GM19043 (cell line): Measurements from ENCODE around the gene LRRC26.

Source experiments
- ATAC-seq: cut with Tn5 transposase; IDR thresholded peaks from one replicate; pipeline ENCODE4 v1.9.1; 2021; ENCODE audit warnings: low read depth; ENCODE audit not compliant: unreplicated experiment

The LRRC26 gene

GRCh38 chr9:137168904-137169856 lies 671 bp downstream of the LRRC26 start:
- no peak for ATAC-seq

- ATAC-seq = no peak
Measured at GRCh38 chr9:137168573-137168903, 1.3 kb downstream of the LRRC26 start.

DNA sequence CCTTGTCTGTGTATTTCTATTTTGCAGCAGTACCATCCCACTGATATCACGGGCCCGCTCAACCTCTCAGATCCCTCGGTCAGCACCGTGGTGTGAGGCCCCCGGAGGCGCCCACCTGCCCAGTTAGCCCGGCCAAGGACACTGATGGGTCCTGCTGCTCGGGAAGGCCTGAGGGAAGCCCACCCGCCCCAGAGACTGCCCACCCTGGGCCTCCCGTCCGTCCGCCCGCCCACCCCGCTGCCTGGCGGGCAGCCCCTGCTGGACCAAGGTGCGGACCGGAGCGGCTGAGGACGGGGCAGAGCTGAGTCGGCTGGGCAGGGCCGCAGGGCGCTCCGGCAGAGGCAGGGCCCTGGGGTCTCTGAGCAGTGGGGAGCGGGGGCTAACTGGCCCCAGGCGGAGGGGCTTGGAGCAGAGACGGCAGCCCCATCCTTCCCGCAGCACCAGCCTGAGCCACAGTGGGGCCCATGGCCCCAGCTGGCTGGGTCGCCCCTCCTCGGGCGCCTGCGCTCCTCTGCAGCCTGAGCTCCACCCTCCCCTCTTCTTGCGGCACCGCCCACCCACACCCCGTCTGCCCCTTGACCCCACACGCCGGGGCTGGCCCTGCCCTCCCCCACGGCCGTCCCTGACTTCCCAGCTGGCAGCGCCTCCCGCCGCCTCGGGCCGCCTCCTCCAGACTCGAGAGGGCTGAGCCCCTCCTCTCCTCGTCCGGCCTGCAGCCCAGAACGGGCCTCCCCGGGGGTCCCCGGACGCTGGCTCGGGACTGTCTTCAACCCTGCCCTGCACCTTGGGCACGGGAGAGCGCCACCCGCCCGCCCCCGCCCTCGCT lies 1.9 kb downstream of the LRRC26 start:
- no peak for ATAC-seq

- ATAC-seq = no peak
Measured at GRCh38 chr9:137167277-137167746, 2.5 kb downstream of the LRRC26 start.

- ATAC-seq = no peak
Measured at GRCh38 chr9:137166380-137167229, 3.2 kb downstream of the LRRC26 start.

GRCh38 chr9:137165250-137165836 lies 4.5 kb downstream of the LRRC26 start:
- no peak for ATAC-seq

DNA sequence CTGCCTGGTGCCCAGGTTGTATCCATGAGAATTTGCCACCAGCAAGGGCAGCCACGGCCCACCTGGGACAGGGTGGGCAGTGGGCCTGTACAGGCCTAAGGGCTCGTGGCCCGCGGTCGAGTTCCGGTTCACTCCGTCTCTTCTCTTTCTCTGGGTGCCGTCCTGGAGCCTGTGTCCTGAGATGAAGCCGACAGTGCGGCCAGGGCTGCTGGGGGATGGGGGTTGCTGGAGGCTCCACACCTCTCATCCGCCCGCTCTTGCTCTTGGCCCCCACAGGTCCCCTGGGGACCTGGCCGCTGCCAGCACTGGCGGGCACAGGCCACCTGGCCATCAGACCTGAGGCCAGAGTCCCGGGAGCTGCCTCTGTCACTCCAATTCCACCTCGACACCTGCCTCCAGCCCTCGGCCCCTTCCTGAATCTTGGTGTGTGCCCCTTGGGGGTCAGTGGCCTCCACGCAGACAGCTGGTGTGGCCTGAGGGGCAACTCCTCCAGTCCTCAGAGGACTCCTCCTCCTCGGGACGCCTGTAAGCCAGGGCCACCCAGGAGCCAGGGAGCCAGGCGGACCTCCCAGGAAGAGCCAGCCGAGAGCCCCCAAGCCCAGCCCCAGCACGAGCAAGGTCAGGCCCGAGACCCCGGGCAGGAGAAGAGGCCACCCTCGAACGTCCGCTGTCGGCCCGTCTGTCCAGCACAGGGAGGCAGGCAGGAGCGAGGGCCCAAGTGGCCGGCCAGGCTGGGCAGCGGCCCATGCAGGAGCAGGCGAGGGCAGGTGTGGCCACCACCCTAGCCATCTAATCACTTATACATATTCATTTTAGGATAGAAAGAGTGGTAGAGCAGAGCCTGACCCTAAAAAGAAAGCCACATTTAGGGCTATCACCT lies 5.2 kb downstream of the LRRC26 start:
- ATAC-seq = no peak

DNA sequence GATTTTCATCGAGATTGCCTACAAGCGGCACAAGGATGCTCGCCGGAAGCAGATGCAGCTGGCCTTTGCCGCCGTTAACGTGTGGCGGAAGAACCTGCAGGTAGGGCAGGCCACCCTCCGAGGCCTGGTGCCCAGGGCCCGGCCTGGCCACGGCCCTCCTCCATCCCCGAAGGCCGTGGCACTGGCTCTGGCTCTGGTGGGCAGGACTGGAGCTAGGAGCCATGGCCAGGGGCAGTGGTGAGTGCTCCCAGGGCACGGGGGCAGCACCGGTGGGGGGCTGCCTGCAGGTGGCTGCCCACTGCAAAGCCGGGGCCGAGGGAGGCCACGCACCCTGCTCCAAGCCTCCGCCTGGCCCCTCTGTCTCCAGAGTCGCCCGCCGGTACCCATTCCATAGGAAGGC lies 6.0 kb downstream of the LRRC26 start:
- no peak for ATAC-seq

DNA sequence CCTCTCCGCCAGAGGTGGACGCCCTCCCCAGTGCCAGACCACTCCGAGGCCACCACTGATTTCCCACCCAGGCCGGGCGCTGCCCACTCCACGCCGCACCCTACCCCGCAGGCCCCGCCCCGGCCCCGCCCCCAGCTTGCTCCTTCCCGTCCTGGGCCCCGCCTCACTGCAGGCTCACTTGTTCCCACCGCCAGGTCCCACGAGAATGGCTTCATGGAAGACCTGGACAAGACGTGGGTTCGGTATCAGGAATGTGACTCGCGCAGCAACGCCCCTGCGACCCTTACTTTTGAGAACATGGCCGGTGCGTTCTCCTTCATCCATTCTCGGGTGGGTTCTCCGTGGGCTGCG lies 6.5 kb downstream of the LRRC26 start:
- ATAC-seq = no peak

DNA sequence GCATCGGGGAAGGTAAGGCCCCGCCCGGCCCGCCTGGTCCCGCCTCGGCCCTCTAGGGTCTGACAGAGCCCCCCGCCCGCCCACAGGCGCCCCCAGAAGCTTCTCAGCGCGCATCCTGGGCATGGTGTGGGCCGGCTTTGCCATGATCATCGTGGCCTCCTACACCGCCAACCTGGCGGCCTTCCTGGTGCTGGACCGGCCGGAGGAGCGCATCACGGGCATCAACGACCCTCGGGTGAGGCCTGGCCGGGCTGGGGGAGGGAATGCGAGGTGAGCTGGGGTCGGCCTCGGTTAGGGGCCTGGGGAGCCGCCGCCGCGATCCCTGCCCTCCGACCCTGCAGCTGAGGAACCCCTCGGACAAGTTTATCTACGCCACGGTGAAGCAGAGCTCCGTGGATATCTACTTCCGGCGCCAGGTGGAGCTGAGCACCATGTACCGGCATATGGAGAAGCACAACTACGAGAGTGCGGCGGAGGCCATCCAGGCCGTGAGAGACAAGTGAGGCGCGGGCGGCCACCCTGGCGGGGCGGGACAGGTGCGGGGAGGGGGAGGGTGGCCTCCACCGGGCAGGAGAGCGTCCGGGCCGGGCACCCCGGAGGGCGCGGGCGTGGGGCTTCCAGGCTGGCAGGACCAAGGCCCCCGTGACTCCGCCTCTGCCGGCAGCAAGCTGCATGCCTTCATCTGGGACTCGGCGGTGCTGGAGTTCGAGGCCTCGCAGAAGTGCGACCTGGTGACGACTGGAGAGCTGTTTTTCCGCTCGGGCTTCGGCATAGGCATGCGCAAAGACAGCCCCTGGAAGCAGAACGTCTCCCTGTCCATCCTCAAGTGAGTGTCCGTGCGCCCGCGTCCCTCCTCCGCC lies 7.1 kb downstream of the LRRC26 start:
- ATAC-seq = no peak

DNA sequence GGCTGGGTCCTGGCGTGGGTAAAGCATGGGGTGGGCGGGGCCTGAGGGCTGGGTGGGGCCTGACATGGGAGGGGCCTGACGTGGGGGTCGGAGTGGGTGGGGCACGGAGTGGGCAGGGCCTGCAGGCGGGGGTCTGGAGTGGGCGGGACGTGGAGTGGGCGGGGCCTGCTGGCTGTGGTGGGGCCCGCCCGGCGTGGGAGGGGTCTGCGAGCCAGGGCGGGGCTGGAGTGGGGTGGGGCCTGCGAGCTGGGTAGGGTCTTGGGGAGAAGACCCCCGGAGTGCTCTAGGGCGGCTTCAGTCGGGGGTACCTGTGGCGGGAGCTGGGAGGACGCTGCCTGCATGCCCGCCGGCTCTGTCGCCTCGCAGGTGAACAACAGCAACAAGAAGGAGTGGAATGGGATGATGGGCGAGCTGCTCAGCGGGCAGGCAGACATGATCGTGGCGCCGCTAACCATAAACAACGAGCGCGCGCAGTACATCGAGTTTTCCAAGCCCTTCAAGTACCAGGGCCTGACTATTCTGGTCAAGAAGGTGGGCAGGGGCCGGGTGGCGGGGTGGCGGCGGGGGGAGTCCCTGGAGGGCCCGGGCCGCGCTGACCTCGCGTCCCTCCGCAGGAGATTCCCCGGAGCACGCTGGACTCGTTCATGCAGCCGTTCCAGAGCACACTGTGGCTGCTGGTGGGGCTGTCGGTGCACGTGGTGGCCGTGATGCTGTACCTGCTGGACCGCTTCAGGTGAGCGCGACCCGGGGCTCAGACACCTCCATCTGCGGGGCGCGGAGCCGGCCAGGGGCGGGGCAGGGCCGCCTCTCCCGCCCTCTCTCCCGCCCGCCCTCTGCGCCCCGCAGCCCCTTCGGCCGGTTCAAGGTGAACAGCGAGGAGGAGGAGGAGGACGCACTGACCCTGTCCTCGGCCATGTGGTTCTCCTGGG lies 8.0 kb downstream of the LRRC26 start:
- no peak for ATAC-seq

- no peak for ATAC-seq
Measured at GRCh38 chr9:137160716-137161557, 8.9 kb downstream of the LRRC26 start.

GRCh38 chr9:137160054-137160425 lies 9.8 kb downstream of the LRRC26 start:
- ATAC-seq = no peak

GRCh38 chr9:137159105-137160053 lies 10.5 kb downstream of the LRRC26 start:
- ATAC-seq = no peak

GRCh38 chr9:137158625-137159024 lies 11.2 kb downstream of the LRRC26 start:
- ATAC-seq = no peak
